ENCODE measurements around the gene PRAME. TPM values are rescaled to one million over a fixed set of nuclear protein-coding genes. Genes with fewer than 3 reads are reported as not detected.
A peak's percentile ranks its signal among the peaks of the same experiment; 100 is the strongest.

Gene PRAME
- total and polyA plus RNA-seq, 2 donors (not counting 3 experiments of a cell fraction or from before 2014, with no cell fraction given) = 0.07 TPM; not detected in 1

DNA sequence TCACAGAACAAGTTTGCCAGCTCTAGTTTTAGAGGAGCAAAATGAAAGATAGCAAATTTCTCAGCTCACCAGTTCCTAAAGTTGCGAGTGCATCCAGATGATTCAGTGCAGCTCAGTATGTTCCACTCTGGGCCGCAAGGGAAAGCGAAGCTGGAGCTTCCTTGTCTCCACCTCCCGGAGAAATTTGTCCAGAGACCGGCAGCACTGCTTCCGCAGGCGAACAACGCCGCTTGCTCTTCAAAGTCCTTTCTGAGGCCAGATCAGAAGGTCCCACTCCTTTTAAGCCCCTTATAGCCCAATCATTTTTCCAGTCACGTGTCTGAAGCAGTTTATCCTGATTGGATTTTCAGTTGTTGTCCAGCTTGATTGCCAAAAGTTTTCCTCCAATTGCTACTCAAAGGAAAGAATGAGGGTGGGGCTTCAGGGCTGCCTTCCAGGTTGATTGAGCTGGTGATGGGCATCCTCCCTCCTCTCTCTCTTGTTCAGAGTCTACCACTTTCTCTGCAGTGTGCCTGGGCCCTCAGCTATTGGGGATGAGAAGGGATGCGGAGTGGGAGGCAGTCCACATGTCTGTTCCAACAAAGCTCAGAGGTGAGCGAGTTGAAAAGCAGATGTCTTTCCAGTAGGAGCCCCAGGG lies 38.9 kb downstream of the PRAME start, which contains the start of gene ZNF280A:
Gene ZNF280A (minus strand): TSS at position 251 of the 637 bp plus-strand sequence. CDS start 4,640 bp downstream, outside the sequence.
- dilution Hi-C loops (cut with MboI; ENCODE audit: extremely low pct_ligation_motif_present, low sequenced_read_pairs) = no loop called here
- POLR2A ChIA-PET = no interaction called here
- FAIRE-seq (no peak), DNase-seq (ENCODE audit: low read depth, low spot score) (peak; percentile 7)
- TF ChIP-seq JUN (IDR thresholded peaks at IDR 0.05; ENCODE audit: borderline replicate concordance, insufficient read depth, insufficient read length, low read depth) (no peak), GATA2 (IDR thresholded peaks at IDR 0.05; ENCODE audit: insufficient read depth, insufficient read length, low read depth, low read length) (no peak), FOS (IDR thresholded peaks at IDR 0.05; ENCODE audit: borderline replicate concordance, insufficient read depth, low read length) (no peak), POLR2AphosphoS5 (IDR thresholded peaks at IDR 0.05; ENCODE audit: insufficient read depth, low read depth, low read length) (no peak), EZH2 (IDR thresholded peaks at IDR 0.05; ENCODE audit: borderline replicate concordance, low read depth, low read length, severe bottlenecking) (no peak), MAX (IDR thresholded peaks at IDR 0.05; ENCODE audit: insufficient read depth, insufficient read length) (no peak), MYC (IDR thresholded peaks at IDR 0.05; ENCODE audit: low read depth, low read length) (no peak), POLR2A (IDR thresholded peaks at IDR 0.05; ENCODE audit: low read depth, low read length) (no peak)
- TF ChIP-seq, protein P1, sequence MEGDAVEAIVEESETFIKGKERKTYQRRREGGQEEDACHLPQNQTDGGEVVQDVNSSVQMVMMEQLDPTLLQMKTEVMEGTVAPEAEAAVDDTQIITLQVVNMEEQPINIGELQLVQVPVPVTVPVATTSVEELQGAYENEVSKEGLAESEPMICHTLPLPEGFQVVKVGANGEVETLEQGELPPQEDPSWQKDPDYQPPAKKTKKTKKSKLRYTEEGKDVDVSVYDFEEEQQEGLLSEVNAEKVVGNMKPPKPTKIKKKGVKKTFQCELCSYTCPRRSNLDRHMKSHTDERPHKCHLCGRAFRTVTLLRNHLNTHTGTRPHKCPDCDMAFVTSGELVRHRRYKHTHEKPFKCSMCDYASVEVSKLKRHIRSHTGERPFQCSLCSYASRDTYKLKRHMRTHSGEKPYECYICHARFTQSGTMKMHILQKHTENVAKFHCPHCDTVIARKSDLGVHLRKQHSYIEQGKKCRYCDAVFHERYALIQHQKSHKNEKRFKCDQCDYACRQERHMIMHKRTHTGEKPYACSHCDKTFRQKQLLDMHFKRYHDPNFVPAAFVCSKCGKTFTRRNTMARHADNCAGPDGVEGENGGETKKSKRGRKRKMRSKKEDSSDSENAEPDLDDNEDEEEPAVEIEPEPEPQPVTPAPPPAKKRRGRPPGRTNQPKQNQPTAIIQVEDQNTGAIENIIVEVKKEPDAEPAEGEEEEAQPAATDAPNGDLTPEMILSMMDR (IDR thresholded peaks at IDR 0.05; ENCODE audit: extremely low read depth in 1 of 2, insufficient read depth in 1 of 2, low read depth in 1 of 2, low read length in 2 of 2) = no peak
- H3K27me3 ChIP-seq (ENCODE audit: control insufficient read depth in 2 of 2, insufficient read depth in 2 of 2, low read length in 2 of 2) = peaks cover 0 to 2% of the 10 kb centered on the region in 2 experiments
- no peaks in the 10 kb centered on the region for H3K36me3 ChIP-seq (ENCODE audit: control insufficient read depth in 2 of 2, extremely low read depth in 1 of 2, insufficient read depth in 2 of 2, low read length in 2 of 2)
- H2AFZ ChIP-seq (ENCODE audit: low read depth, low read length) = peak within 1 kb of the TSS; percentile 8
- H3K4me3 ChIP-seq (replicated peaks in 1 of 3; ENCODE audit: insufficient read depth in 1 of 3, low read depth in 1 of 3, low read length in 3 of 3) = no peak within 1 kb of the TSS
- intact Hi-C loops (cut with micrococcal nuclease) = no loop called here
- H3K9me1 ChIP-seq (replicated peaks; ENCODE audit: control insufficient read depth, extremely low read depth, insufficient read depth, low read length) = no peaks in the 10 kb centered on the region
- H4K20me1 ChIP-seq (replicated peaks; ENCODE audit: control insufficient read depth, extremely low read depth, insufficient read depth, low read length) = no peaks in the 10 kb centered on the region
- peaks cover 5% of the 10 kb centered on the region for H3K4me1 ChIP-seq (ENCODE audit: control insufficient read depth, extremely low read depth, insufficient read depth, low read length)
- H3K4me2 ChIP-seq (ENCODE audit: insufficient read depth, low read length) = no peak within 1 kb of the TSS
- no peak within 1 kb of the TSS for H3K9ac ChIP-seq (replicated peaks; ENCODE audit: extremely low read depth, insufficient read depth, low read length)
- no TSS peak for BruUV-seq (replicated peaks)
- H3K27ac ChIP-seq (ENCODE audit: insufficient read depth, low read depth, low read length) = no peak within 1 kb of the TSS
- CTCF ChIA-PET = interaction anchor here (1.2 to 3.0 kb wide), 6 partner anchors 11 to 56 kb away, joined by 3 to 18 read pairs (median 4); partner anchors contain the start of genes PRAME and ZNF280B
- H3K9me3 ChIP-seq (replicated peaks; ENCODE audit: control insufficient read depth, insufficient read depth, low read length) = no peaks in the 10 kb centered on the region
- no peaks in the 10 kb centered on the region for H3K79me2 ChIP-seq (ENCODE audit: control insufficient read depth, insufficient read depth, low read length)

Measured in endothelial cell of umbilical vein (primary cell).